ENCODE measurements around the gene DNAH14.
"Not testable (repeated sequence)": the region's sequence is repeated elsewhere in the genome, so short reads cannot be mapped to it uniquely, and the experiment has no call there.

The DNAH14 gene

DNA sequence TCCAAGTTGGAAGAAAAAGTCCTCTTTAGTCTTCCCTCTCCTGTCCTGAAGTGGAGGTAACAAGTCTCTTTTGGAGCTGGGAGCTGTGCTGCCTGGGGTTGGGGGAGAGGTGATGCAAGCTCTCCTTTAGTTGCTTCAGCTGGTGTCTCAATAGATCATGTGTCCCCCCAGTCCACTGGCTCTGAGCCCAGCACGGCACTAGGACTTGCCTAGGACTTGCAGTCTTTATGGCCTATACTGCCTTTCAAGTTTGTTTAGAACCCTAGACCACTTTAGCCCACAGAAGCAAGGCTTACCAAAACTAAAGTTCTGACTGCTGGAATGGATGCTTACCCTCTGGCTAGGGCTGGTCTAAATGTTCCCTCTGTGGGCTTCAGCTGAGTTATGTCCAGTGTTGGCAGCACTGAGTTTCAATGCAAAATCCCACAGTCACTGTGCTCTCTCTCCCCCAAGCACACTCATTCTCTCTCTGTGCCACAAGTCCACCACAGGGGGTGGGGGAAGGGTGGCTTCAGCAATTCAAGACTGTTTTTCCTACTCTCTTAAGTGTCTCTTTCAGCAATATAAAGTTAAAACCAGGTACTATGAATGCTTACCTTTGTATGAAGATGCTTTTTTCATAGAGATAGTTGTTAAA lies 185.0 kb downstream of the DNAH14 start:
- Histone ChIP-seq H3K4me1 (ENCODE audit: control insufficient read depth, insufficient read depth, low read length) (no peaks in the 10 kb centered on the region), H3K9ac (ENCODE audit: low read depth, low read length) (no peak overlapping the region), H3K4me3 (ENCODE audit: low read length) (no peak overlapping the region), H3K9me3 (replicated peaks; ENCODE audit: low read length) (no peaks in the 10 kb centered on the region), H3K36me3 (ENCODE audit: insufficient read depth, low read length) (no peaks in the 10 kb centered on the region), H3K27me3 (ENCODE audit: control insufficient read depth, insufficient read depth, low read length) (no peaks in the 10 kb centered on the region), H3K4me2 (ENCODE audit: low read length) (no peak overlapping the region)

DNA sequence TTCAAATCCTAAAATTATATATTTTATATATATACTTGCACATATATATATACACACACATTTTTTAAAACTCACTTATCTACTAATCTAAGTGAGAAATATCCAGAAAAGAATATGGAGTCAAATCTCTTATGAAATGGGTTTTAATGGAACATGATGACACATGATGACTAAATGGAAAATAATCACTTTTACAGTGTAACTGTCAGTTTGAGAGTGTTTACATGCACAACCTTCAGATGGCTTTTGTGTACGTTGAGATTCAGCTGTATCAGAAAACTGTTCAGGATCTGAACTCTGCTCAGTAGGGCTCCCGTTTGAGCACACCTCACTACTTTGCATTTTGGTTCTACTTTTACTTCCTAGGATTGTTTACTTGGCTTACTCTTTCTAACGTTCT lies 189.8 kb downstream of the DNAH14 start:
- Histone ChIP-seq H3K4me1 (ENCODE audit: control insufficient read depth, insufficient read depth, low read length) (no peaks in the 10 kb centered on the region), H3K9me3 (replicated peaks; ENCODE audit: low read length) (no peaks in the 10 kb centered on the region), H3K27me3 (ENCODE audit: control insufficient read depth, insufficient read depth, low read length) (no peaks in the 10 kb centered on the region), H3K9ac (ENCODE audit: low read depth, low read length) (no peak overlapping the region), H3K4me2 (ENCODE audit: low read length) (no peak overlapping the region), H3K36me3 (ENCODE audit: insufficient read depth, low read length) (no peaks in the 10 kb centered on the region), H3K4me3 (ENCODE audit: low read length) (no peak overlapping the region)

DNA sequence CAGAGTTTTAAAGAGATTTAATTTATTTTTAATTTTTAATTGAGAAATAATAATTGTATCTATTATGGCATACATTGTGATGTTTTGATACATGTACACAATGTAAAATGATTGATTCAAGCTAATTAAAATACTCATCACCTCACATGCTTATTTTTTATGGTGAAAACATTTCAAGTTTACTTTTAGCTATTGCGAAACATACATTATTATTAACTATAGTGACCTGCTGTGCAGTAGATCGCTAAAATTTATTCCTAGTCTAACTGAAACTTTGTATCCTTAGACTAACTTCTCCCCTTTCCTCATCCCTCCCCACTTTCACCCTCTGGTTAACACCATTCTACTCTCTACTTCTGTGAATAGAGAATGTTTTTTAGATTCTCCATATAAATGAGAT lies 191.6 kb downstream of the DNAH14 start:
- Histone ChIP-seq H3K9ac (ENCODE audit: low read depth, low read length) (no peak overlapping the region), H3K36me3 (ENCODE audit: insufficient read depth, low read length) (no peaks in the 10 kb centered on the region), H3K9me3 (replicated peaks; ENCODE audit: low read length) (no peaks in the 10 kb centered on the region), H3K27me3 (ENCODE audit: control insufficient read depth, insufficient read depth, low read length) (no peaks in the 10 kb centered on the region), H3K4me3 (ENCODE audit: low read length) (no peak overlapping the region), H3K4me2 (ENCODE audit: low read length) (no peak overlapping the region), H3K4me1 (ENCODE audit: control insufficient read depth, insufficient read depth, low read length) (no peaks in the 10 kb centered on the region)

GRCh38 chr1:225131869-225132268 lies 202.4 kb downstream of the DNAH14 start:
- no peak overlapping the region for H3K4me2 ChIP-seq (ENCODE audit: low read length)
- no peaks in the 10 kb centered on the region for H3K36me3 ChIP-seq (ENCODE audit: insufficient read depth, low read length)
- no peaks in the 10 kb centered on the region for H3K9me3 ChIP-seq (replicated peaks; ENCODE audit: low read length)
- H3K4me3 ChIP-seq (ENCODE audit: low read length), result no peak overlapping the region
- H3K27me3 ChIP-seq (ENCODE audit: control insufficient read depth, insufficient read depth, low read length), result no peaks in the 10 kb centered on the region
- H3K9ac ChIP-seq (ENCODE audit: low read depth, low read length), result no peak overlapping the region
- no peaks in the 10 kb centered on the region for H3K4me1 ChIP-seq (ENCODE audit: control insufficient read depth, insufficient read depth, low read length)

GRCh38 chr1:225137976-225138375 lies 208.5 kb downstream of the DNAH14 start:
- Histone ChIP-seq H3K9me3 (replicated peaks; ENCODE audit: low read length) (no peaks in the 10 kb centered on the region), H3K4me2 (ENCODE audit: low read length) (no peak overlapping the region), H3K4me3 (ENCODE audit: low read length) (no peak overlapping the region), H3K9ac (ENCODE audit: low read depth, low read length) (no peak overlapping the region), H3K4me1 (ENCODE audit: control insufficient read depth, insufficient read depth, low read length) (no peaks in the 10 kb centered on the region), H3K36me3 (ENCODE audit: insufficient read depth, low read length) (no peaks in the 10 kb centered on the region), H3K27me3 (ENCODE audit: control insufficient read depth, insufficient read depth, low read length) (no peaks in the 10 kb centered on the region)

GRCh38 chr1:225143001-225143400 lies 213.5 kb downstream of the DNAH14 start:
- H3K9me3 ChIP-seq (replicated peaks; ENCODE audit: low read length), result no peaks in the 10 kb centered on the region
- H3K4me2 ChIP-seq (ENCODE audit: low read length), result no peak overlapping the region
- H3K9ac ChIP-seq (ENCODE audit: low read depth, low read length), result no peak overlapping the region
- no peak overlapping the region for H3K4me3 ChIP-seq (ENCODE audit: low read length)
- no peaks in the 10 kb centered on the region for H3K4me1 ChIP-seq (ENCODE audit: control insufficient read depth, insufficient read depth, low read length)
- no peaks in the 10 kb centered on the region for H3K27me3 ChIP-seq (ENCODE audit: control insufficient read depth, insufficient read depth, low read length)
- H3K36me3 ChIP-seq (ENCODE audit: insufficient read depth, low read length), result no peaks in the 10 kb centered on the region

- Histone ChIP-seq H3K4me1 (ENCODE audit: control insufficient read depth, insufficient read depth, low read length) (no peaks in the 10 kb centered on the region), H3K27me3 (ENCODE audit: control insufficient read depth, insufficient read depth, low read length) (no peaks in the 10 kb centered on the region), H3K9me3 (replicated peaks; ENCODE audit: low read length) (no peaks in the 10 kb centered on the region), H3K4me2 (ENCODE audit: low read length) (no peak overlapping the region), H3K4me3 (ENCODE audit: low read length) (no peak overlapping the region), H3K36me3 (ENCODE audit: insufficient read depth, low read length) (no peaks in the 10 kb centered on the region), H3K9ac (ENCODE audit: low read depth, low read length) (no peak overlapping the region)
These were observed 217.0 kb downstream of the DNAH14 start for GRCh38 chr1:225146478-225146877.

- not testable (repeated sequence) for H3K9me3 ChIP-seq (replicated peaks; ENCODE audit: low read length); H3K27me3 ChIP-seq (ENCODE audit: control insufficient read depth, insufficient read depth, low read length); H3K9ac ChIP-seq (ENCODE audit: low read depth, low read length); H3K4me2 ChIP-seq (ENCODE audit: low read length); H3K36me3 ChIP-seq (ENCODE audit: insufficient read depth, low read length); H3K4me3 ChIP-seq (ENCODE audit: low read length); H3K4me1 ChIP-seq (ENCODE audit: control insufficient read depth, insufficient read depth, low read length)
These were observed 218.3 kb downstream of the DNAH14 start for GRCh38 chr1:225147791-225148190.

DNA sequence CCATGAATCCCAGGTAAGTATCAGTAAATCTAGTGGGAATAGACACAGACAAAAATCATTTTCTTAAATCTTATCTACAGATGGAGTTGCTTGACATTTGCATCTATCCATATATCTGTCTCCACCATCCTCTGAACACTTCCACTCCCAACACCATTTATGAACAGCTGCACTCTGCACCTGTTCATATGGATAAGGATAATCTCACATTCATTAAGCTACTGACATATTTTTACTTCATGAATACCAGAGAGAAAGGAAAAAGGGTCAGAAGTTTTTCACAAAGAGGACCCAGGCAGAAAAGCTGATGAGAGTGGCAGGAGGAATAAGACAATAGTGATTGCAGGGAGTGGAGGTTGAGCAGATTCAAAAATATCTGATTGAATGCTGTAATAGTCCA lies 222.6 kb downstream of the DNAH14 start:
- no peak overlapping the region for H3K4me3 ChIP-seq (ENCODE audit: low read length)
- no peak overlapping the region for H3K9ac ChIP-seq (ENCODE audit: low read depth, low read length)
- H3K4me2 ChIP-seq (ENCODE audit: low read length), result no peak overlapping the region
- H3K9me3 ChIP-seq (replicated peaks; ENCODE audit: low read length), result no peaks in the 10 kb centered on the region
- H3K36me3 ChIP-seq (ENCODE audit: insufficient read depth, low read length), result no peaks in the 10 kb centered on the region
- no peaks in the 10 kb centered on the region for H3K27me3 ChIP-seq (ENCODE audit: control insufficient read depth, insufficient read depth, low read length)
- H3K4me1 ChIP-seq (ENCODE audit: control insufficient read depth, insufficient read depth, low read length), result peaks cover 3% of the 10 kb centered on the region

DNA sequence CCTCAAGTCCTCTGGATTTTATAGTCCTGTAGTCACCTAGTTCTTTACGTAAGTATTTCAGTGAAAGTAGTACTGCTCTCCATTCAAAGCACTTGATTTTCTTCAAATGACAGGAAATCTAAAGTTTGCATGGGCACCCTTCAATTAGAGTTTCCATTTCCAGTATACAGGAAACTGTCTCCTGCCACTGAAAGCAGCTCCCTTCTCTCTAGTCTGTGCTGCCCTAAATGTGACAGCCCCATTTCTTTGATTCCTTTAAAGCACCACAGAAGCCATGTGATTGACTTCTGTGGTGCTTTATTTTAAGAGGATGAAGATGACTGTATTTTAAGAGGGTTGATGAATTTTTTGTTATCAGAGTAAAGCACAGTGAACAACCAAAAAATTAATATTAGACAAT lies 226.1 kb downstream of the DNAH14 start:
- no peaks in the 10 kb centered on the region for H3K27me3 ChIP-seq (ENCODE audit: control insufficient read depth, insufficient read depth, low read length)
- H3K4me2 ChIP-seq (ENCODE audit: low read length), result no peak overlapping the region
- no peaks in the 10 kb centered on the region for H3K36me3 ChIP-seq (ENCODE audit: insufficient read depth, low read length)
- no peak overlapping the region for H3K4me3 ChIP-seq (ENCODE audit: low read length)
- H3K4me1 ChIP-seq (ENCODE audit: control insufficient read depth, insufficient read depth, low read length), result peaks cover 3% of the 10 kb centered on the region
- H3K9ac ChIP-seq (ENCODE audit: low read depth, low read length), result no peak overlapping the region
- H3K9me3 ChIP-seq (replicated peaks; ENCODE audit: low read length), result no peaks in the 10 kb centered on the region

DNA sequence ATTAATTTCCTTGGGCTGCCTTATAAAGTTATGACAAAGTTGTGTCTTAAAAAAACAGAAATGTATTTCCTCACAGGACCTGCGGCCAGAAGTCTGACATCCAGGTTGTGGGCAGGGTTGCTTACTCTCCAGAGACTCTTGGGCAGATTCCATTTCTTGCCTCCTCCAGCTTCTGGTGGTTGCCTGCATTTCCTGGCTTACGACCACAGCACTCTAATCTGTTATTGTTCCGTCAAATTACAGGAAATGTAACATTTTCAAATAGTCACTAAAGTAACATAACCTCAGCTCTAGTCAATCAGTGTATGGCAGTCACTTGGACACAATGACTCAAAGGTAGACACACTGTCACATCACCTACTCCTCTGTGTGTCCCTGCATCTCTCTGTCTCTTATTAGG lies 226.8 kb downstream of the DNAH14 start:
- no peak overlapping the region for H3K4me3 ChIP-seq (ENCODE audit: low read length)
- no peak overlapping the region for H3K9ac ChIP-seq (ENCODE audit: low read depth, low read length)
- no peaks in the 10 kb centered on the region for H3K27me3 ChIP-seq (ENCODE audit: control insufficient read depth, insufficient read depth, low read length)
- no peak overlapping the region for H3K4me2 ChIP-seq (ENCODE audit: low read length)
- H3K36me3 ChIP-seq (ENCODE audit: insufficient read depth, low read length), result no peaks in the 10 kb centered on the region
- H3K9me3 ChIP-seq (replicated peaks; ENCODE audit: low read length), result no peaks in the 10 kb centered on the region
- H3K4me1 ChIP-seq (ENCODE audit: control insufficient read depth, insufficient read depth, low read length), result peaks cover 3% of the 10 kb centered on the region

DNA sequence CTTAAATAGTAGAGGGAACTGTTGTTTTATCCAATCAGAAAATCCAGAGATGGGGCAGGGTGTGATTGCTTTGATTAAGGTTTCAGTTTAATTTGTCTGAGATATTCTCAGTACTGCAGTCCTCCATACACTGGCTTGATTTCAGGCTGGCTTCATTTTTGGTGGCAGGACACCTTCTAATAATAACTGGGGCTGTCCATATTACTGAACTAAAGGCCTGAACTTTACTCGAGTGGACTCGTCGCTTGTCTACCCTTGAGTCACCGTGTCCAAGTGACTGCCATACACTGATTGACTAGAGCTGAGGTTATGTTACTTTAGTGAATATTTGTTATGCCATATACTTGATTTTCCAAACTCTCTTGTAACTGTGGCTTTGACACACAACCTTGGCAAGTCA lies 228.8 kb downstream of the DNAH14 start:
- H3K4me3 ChIP-seq (ENCODE audit: low read length), result no peak overlapping the region
- no peaks in the 10 kb centered on the region for H3K27me3 ChIP-seq (ENCODE audit: control insufficient read depth, insufficient read depth, low read length)
- no peaks in the 10 kb centered on the region for H3K36me3 ChIP-seq (ENCODE audit: insufficient read depth, low read length)
- peaks cover 3% of the 10 kb centered on the region for H3K4me1 ChIP-seq (ENCODE audit: control insufficient read depth, insufficient read depth, low read length)
- H3K9ac ChIP-seq (ENCODE audit: low read depth, low read length), result no peak overlapping the region
- no peak overlapping the region for H3K4me2 ChIP-seq (ENCODE audit: low read length)
- no peaks in the 10 kb centered on the region for H3K9me3 ChIP-seq (replicated peaks; ENCODE audit: low read length)
